OCI-LY1 (cell line): Measurements from ENCODE around the gene LGALS12.

Source experiments
- H2AFZ ChIP-seq: fragments of 200-600 bp; sonication (generic), shearing (Covaris generic); 2 replicates; pipeline ENCODE4 v1.6.0; 2014; ENCODE audit warnings: antibody characterized with exemption, mild to moderate bottlenecking, low read length
- H3F3A ChIP-seq: fragments of 200-600 bp; sonication (generic), shearing (Covaris generic); 2 replicates; pipeline ENCODE4 v1.6.0; 2014; ENCODE audit warnings: mild to moderate bottlenecking, antibody characterized with exemption, low read length, moderate library complexity; ENCODE audit not compliant: insufficient read depth
- H3K27ac ChIP-seq: fragments of 200-600 bp; sonication (generic); 2 replicates; pipeline ENCODE4 v1.5.1; 2014; ENCODE audit warnings: low read length, mixed run types, mild to moderate bottlenecking, low read depth; ENCODE audit not compliant: poor library complexity, severe bottlenecking
- H3K27me3 ChIP-seq: fragments of 200-600 bp; sonication (generic); 2 replicates; pipeline ENCODE4 v1.6.0; 2014; ENCODE audit warnings: antibody characterized with exemption, mild to moderate bottlenecking, low read length, moderate library complexity; ENCODE audit not compliant: insufficient read depth
- H3K36me3 ChIP-seq: fragments of 200-600 bp; sonication (generic); 2 replicates; pipeline ENCODE4 v1.6.1; 2014; ENCODE audit warnings: mild to moderate bottlenecking, antibody characterized with exemption, low read length, moderate library complexity, mixed read lengths; ENCODE audit not compliant: insufficient read depth
- H3K4me1 ChIP-seq: fragments of 200-600 bp; sonication (generic); 2 replicates; pipeline ENCODE4 v1.5.1; 2014; ENCODE audit warnings: mild to moderate bottlenecking, low read length, moderate library complexity; ENCODE audit not compliant: insufficient read depth, severe bottlenecking
- H3K4me2 ChIP-seq: fragments of 200-600 bp; sonication (generic), shearing (Covaris generic); 2 replicates; pipeline ENCODE4 v1.6.1; 2014; ENCODE audit warnings: low read length
- H3K4me3 ChIP-seq: fragments of 200-600 bp; sonication (generic); 2 replicates; pipeline ENCODE4 v1.5.1; 2014; ENCODE audit warnings: low read length, low read depth, mild to moderate bottlenecking, mixed read lengths; ENCODE audit not compliant: poor library complexity, severe bottlenecking
- H3K79me2 ChIP-seq: fragments of 200-600 bp; shearing (Covaris generic); 2 replicates; pipeline ENCODE4 v1.6.1; 2016; ENCODE audit warnings: mixed run types, low read length, mixed read lengths; ENCODE audit not compliant: insufficient read depth
- H3K9ac ChIP-seq: fragments of 200-600 bp; sonication (generic), shearing (Covaris generic); 2 replicates; pipeline ENCODE4 v1.6.1; 2014; ENCODE audit warnings: mild to moderate bottlenecking, low read length, mixed read lengths
- H3K9me2 ChIP-seq: fragments of 200-600 bp; sonication (generic), shearing (Covaris generic); 2 replicates; pipeline ENCODE4 v1.6.1; 2014; ENCODE audit warnings: low read depth, mild to moderate bottlenecking, low read length, mixed read lengths
- H3K9me3 ChIP-seq: fragments of 200-600 bp; shearing (Covaris generic); 2 replicates; pipeline ENCODE4 v1.6.1; 2014; ENCODE audit warnings: low read length, mixed read lengths
- H4K20me1 ChIP-seq: fragments of 200-600 bp; sonication (generic), shearing (Covaris generic); 2 replicates; pipeline ENCODE4 v1.6.0; 2016; ENCODE audit warnings: mild to moderate bottlenecking, low read length; ENCODE audit not compliant: insufficient read depth
- EZH2 ChIP-seq: fragments of 200-600 bp; sonication (generic), shearing (Covaris generic); IDR thresholded peaks from 2 replicates; pipeline ENCODE4 v1.8.0; 2017; ENCODE audit warnings: borderline replicate concordance, mixed run types, mild to moderate bottlenecking, antibody characterized with exemption, low read length, moderate library complexity, mixed read lengths
- TF ChIP-seq, protein P1 (sequence below): fragments of 200-600 bp; sonication (generic), shearing (Covaris generic); IDR thresholded peaks from 2 replicates; pipeline ENCODE4 v1.5.1; 2017; ENCODE audit warnings: mild to moderate bottlenecking, antibody characterized with exemption, low read length, moderate library complexity, mixed read lengths

LGALS12 gene

DNA sequence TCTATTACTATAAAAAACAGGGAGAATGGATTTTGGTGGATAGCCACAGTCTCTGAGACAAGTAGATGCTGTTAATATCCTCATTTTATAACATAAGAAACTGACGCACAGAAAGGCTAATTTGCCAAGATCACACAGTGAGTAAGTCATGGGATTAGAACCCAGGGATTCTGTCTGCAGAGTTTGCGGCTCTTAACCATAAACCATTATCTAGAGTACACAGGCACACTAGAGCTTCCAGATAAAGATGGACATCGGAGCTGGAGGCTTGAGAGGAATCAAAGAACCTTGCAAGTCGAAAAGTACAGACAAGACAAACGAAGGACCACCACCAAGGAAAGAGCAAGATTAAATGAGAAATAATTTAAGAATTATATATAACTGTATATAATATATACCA lies 11.3 kb downstream of the LGALS12 start:
- H3K27ac ChIP-seq = no peak overlapping the region
- H3K9me2 ChIP-seq = no peaks in the 10 kb centered on the region
- 0 out of 2 replicates have a peak, but pooled peaks cover 6% of the 10 kb centered on the region for H3K27me3 ChIP-seq
- H3K4me1 ChIP-seq = no peaks in the 10 kb centered on the region
- no peak overlapping the region for H3K4me3 ChIP-seq
- no peaks in the 10 kb centered on the region for H4K20me1 ChIP-seq
- TF ChIP-seq EZH2 = no peak
- TF ChIP-seq, protein P1, sequence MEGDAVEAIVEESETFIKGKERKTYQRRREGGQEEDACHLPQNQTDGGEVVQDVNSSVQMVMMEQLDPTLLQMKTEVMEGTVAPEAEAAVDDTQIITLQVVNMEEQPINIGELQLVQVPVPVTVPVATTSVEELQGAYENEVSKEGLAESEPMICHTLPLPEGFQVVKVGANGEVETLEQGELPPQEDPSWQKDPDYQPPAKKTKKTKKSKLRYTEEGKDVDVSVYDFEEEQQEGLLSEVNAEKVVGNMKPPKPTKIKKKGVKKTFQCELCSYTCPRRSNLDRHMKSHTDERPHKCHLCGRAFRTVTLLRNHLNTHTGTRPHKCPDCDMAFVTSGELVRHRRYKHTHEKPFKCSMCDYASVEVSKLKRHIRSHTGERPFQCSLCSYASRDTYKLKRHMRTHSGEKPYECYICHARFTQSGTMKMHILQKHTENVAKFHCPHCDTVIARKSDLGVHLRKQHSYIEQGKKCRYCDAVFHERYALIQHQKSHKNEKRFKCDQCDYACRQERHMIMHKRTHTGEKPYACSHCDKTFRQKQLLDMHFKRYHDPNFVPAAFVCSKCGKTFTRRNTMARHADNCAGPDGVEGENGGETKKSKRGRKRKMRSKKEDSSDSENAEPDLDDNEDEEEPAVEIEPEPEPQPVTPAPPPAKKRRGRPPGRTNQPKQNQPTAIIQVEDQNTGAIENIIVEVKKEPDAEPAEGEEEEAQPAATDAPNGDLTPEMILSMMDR = no peak
- H3K79me2 ChIP-seq = no peaks in the 10 kb centered on the region
- no peaks in the 10 kb centered on the region for H3K36me3 ChIP-seq
- H3K9me3 ChIP-seq = no peaks in the 10 kb centered on the region
- no peak overlapping the region for H2AFZ ChIP-seq
- H3K4me2 ChIP-seq = no peak overlapping the region
- H3K9ac ChIP-seq = no peak overlapping the region
- no peaks in the 10 kb centered on the region for H3F3A ChIP-seq

DNA sequence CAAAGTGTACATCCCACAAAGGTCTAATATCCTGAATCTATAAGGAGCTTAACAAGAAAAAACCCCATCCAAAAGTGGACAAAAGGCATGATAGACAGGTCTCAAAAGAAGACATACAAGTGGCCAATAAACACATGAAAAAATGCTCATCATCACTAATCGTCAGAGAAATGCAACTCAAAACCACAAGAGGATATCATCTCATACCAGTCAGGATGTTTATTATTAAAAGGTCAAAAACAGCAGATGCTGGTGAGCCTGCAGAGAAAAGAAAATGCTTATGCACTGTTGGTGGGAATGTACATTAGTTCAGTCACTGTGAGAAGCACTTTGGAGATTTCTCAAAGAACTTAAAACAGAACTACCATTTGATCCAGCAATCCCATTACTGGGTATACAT lies 12.7 kb downstream of the LGALS12 start:
- Histone ChIP-seq H3K4me2 (no peak overlapping the region), H3K4me1 (no peaks in the 10 kb centered on the region), H3K27me3 (0 out of 2 replicates have a peak, but pooled peaks cover 6% of the 10 kb centered on the region), H3K79me2 (no peaks in the 10 kb centered on the region), H3K27ac (no peak overlapping the region), H3K36me3 (no peaks in the 10 kb centered on the region), H3K9ac (no peak overlapping the region), H3K4me3 (no peak overlapping the region), H3F3A (no peaks in the 10 kb centered on the region), H3K9me2 (no peaks in the 10 kb centered on the region), H4K20me1 (no peaks in the 10 kb centered on the region), H3K9me3 (no peaks in the 10 kb centered on the region), H2AFZ (no peak overlapping the region)
- TF ChIP-seq, protein P1 = no peak
- no peak for TF ChIP-seq EZH2

DNA sequence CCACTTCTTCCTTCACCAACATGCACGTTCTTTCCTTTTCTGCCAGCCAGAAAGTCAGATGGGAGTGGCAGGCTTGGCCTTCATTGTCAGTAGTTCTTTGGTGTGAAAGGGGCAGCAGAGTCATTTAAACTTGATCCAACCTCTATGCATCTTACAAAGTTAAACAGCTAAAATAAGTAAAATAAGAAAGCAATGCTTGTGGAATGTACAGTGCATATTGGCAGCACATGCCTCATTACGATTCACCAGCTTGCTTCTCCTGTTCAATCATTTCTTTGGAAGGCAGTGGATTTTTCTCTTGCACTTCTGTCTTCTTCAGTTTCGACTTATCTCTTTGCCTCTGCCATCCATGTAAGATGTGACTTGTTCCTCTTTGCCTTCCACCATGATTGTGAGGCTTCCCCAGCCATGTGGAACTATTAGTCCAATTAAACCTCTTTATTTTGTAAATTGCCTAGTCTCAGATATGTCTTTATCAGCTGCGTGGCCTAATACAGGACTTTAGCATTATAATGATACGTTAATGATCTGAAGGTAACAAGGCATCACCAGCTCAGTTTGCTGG lies 14.8 kb downstream of the LGALS12 start:
- H3F3A ChIP-seq = no peaks in the 10 kb centered on the region
- no peak for TF ChIP-seq EZH2
- TF ChIP-seq, protein P1 = no peak
- H2AFZ ChIP-seq = no peak overlapping the region

More for the DNA sequence above, 14.8 kb downstream of the LGALS12 start:
- H3K79me2 ChIP-seq = no peaks in the 10 kb centered on the region
- no peaks in the 10 kb centered on the region for H3K4me1 ChIP-seq
- no peaks in the 10 kb centered on the region for H3K27me3 ChIP-seq
- H3K4me3 ChIP-seq = no peak overlapping the region
- H3K9ac ChIP-seq = no peak overlapping the region
- H3K9me3 ChIP-seq = peaks cover 6% of the 10 kb centered on the region; the same call in 1 of the 2 replicates
- H3K9me2 ChIP-seq = no peaks in the 10 kb centered on the region
- no peak overlapping the region for H3K4me2 ChIP-seq
- H4K20me1 ChIP-seq = no peaks in the 10 kb centered on the region
- no peaks in the 10 kb centered on the region for H3K36me3 ChIP-seq
- no peak overlapping the region for H3K27ac ChIP-seq
